GM19238 (cell line): ENCODE data around the gene CHCHD3.

Experiments used
- DNase-seq: peaks from one replicate; pipeline ENCODE4 v3.0.0; 2011; ENCODE audit warnings: low spot score; ENCODE audit not compliant: insufficient read length

The CHCHD3 gene

DNA sequence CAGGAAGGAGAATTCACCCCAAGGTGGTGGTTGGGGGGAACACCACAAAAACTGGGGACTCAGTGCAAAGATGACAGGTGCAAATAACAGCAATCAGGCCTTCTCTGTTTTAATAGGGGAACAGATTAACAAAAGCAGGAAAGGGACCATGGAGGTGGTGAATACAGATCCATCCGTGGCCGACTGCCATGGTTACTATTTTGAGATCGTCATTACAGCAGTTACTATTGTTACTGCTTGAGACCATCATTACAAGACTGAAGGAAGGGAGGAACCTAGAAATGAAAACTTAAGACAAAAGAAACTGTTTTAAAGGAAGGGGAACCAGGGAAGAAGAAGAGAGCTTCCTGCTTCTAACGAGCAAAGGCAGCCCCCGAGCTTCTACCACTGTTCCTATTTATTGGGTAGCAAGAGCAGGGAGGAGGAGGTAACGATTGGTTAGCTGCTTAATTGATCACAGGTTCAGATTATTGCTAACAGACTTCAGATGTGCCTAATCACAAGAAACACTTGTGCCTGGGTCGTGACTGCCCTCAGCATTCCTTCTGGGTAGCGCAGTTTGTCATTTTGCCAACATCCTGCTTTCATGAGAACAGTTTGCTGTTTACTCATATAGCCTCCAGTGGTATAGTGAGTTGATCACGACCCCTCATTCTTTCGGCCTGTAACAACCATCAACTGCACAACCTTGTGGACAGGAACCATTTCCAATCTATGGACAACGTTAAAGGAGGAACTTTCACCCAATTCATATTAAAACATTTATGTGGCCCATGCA, 216.3 kb downstream of the CHCHD3 start:
- no peak for DNase-seq

DNA sequence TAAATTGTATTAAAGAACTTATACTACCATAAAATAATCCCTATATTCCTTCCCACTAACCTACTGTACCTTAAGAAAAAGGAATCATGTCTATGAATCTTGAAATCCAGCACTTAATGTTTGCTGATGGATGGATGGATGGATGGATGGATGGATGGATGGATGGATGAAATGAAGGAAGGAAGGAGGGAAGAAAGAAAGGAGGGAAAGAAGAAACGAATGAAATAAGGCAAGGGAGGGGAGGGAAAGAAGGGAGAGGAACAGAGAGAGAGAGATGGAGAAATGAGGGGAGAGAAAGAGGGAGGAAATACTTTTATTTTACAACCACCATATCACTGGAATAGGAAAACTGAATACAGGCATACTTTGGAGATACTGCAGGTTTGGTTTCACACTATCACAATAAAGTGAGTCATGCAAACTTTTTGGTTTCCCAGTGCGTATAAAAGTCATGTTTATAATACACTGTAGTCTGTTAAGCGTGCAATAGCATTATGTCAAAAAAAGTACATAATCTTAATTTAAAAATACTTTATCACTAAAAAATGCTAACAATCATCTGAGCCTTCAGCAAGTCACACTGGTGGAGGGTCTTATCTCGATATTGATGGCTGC, 219.8 kb downstream of the CHCHD3 start:
- no peak for DNase-seq

DNA sequence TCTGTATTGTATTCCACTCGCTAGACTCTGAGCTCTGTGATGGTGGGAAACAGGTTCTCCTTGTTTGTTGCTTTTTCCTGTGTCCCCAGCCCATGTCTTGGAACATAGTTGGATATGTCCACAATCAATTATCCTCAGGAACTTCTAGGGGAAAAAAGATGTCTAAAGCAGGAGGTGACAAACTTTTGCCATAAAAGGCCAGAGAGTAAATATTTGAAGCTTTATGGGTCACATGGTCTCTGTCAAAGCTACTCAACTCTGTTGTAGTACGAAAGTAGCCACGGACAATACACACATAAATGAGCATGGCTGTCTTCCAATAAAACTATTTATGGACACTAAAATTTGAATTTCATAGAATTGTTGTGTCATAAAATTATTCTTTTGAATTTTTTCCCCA, 220.5 kb downstream of the CHCHD3 start:
- no peak for DNase-seq

- DNase-seq = no peak
These were observed 222.7 kb downstream of the CHCHD3 start for GRCh38 chr7:132859199-132859598.

- no peak for DNase-seq
These were observed 223.1 kb downstream of the CHCHD3 start for GRCh38 chr7:132858760-132859159.

GRCh38 chr7:132858251-132858650, 223.6 kb downstream of the CHCHD3 start:
- no peak for DNase-seq

DNA sequence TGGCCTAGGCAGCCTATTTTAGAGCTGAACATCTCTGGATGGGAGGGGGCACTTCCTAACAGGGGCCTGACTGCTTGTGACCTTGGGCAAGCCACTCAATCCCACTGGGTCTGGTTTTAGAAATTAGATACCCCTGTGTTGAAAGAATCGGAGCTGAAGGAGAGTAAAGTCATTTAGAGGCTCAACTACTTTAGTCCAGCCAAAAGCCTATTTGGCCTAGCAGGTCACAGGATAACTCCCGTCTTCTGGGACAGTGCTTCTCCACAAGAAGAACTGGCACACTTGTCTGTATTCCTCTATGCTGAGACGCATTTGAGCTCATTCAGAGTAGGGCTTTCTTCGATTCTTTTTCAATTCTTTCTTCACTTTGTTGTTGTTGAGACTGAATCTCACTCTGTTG, 224.2 kb downstream of the CHCHD3 start:
- no peak for DNase-seq

DNA sequence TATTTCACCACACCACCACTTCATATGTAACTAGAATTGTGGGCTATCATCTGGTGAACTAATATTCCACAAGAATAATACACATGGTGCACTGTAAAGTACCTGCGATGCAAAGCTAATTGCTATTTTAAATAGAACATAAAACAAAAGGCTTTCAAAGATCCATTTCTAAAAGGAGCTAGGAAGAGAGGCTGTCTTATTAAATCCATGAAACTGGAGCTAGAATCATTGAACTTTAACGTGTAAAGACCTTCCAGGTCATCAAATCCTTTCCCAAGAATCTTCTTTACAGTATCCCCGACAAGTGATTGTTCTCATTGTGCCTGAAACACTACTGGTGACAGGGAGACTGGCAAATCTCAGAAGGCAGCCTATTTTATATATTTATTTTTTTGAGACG, 224.9 kb downstream of the CHCHD3 start:
- DNase-seq = no peak

DNA sequence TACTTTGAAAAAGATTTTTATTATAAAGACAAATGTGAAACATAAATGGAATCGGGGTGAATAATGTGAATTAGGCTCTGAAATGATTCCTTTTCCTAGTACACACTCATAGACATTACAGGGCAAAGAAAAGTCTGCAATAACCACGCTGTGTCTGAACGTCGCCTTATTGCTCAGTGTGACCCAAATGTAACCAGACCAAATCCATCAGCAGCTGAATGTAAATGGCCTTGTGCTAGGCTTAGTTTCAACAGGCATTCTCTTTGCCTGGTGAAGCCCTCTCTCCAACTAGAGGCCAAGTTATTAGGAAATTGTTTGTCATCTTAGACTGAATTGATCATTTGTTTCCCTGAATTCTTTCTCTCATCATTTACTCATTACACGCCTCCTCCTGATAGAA, 225.5 kb downstream of the CHCHD3 start:
- DNase-seq = no peak

- DNase-seq = no peak
These were observed 226.0 kb downstream of the CHCHD3 start for GRCh38 chr7:132855901-132856300.

- DNase-seq = no peak
These were observed 227.7 kb downstream of the CHCHD3 start for GRCh38 chr7:132854238-132854637.

- no peak for DNase-seq
These were observed 234.5 kb downstream of the CHCHD3 start for GRCh38 chr7:132847376-132847775.

GRCh38 chr7:132846086-132846485, 235.8 kb downstream of the CHCHD3 start:
- DNase-seq = no peak

DNA sequence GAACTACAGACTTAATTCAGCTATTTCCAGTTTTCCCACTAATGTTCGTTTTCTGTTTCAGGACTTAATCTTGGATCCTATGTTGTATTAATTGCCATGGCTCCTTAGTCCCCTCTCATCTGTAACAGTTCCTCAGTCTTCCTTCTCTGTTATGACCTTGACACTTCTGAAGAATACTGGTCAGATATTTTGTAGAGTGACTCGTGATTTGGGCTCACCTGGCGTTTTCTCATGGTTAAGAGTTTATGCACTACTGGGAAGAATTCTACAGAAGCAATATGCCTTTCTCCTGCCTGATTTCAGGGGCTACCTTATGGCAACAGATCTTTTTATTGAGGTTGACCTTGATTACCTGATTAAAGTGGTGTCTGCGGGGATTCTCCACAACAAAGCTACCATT, 239.4 kb downstream of the CHCHD3 start:
- DNase-seq = no peak

DNA sequence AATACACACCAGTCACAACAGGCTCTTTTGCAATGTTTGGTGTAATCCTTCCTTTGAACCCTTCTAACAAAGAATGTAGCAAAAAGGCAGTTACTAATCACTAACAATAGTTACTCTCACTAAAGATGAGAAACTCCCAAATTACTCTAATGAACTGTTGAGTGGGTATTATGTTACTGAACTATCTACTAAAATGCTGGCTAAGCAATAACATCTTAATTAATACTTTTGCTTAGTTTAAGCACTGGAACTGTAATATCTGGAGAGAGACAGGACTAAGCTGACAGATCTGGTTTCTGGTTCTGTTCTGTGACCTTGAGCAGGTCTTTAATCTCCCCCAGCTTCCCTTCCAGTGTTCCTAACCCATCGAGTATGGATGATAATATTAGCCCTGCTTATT, 241.7 kb downstream of the CHCHD3 start:
- DNase-seq = no peak

- DNase-seq = no peak
These were observed 243.6 kb downstream of the CHCHD3 start for GRCh38 chr7:132838313-132838712.

GRCh38 chr7:132837529-132837928, 244.4 kb downstream of the CHCHD3 start:
- no peak for DNase-seq

GRCh38 chr7:132836746-132837145, 245.1 kb downstream of the CHCHD3 start:
- DNase-seq = no peak

DNA sequence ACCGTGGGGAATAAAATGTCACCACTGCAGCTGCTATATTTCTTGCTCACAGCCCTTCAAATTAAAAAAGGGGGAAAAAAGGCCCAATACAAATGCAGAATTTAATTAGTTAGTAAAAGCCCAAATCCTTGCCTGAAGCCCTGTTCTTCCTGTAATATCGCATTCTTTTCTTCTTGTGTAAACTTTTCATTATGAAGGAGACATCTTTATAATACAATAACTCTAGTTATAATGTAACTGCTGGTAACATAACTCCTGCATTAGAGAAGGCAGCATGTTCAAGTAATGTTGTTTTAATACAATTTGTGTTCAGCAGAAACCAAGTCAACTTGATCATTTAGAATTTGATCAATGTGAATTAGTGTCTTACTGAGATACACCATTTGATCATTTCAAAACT, 250.9 kb downstream of the CHCHD3 start:
- no peak for DNase-seq

GRCh38 chr7:132828502-132828901, 253.4 kb downstream of the CHCHD3 start:
- DNase-seq = no peak

DNA sequence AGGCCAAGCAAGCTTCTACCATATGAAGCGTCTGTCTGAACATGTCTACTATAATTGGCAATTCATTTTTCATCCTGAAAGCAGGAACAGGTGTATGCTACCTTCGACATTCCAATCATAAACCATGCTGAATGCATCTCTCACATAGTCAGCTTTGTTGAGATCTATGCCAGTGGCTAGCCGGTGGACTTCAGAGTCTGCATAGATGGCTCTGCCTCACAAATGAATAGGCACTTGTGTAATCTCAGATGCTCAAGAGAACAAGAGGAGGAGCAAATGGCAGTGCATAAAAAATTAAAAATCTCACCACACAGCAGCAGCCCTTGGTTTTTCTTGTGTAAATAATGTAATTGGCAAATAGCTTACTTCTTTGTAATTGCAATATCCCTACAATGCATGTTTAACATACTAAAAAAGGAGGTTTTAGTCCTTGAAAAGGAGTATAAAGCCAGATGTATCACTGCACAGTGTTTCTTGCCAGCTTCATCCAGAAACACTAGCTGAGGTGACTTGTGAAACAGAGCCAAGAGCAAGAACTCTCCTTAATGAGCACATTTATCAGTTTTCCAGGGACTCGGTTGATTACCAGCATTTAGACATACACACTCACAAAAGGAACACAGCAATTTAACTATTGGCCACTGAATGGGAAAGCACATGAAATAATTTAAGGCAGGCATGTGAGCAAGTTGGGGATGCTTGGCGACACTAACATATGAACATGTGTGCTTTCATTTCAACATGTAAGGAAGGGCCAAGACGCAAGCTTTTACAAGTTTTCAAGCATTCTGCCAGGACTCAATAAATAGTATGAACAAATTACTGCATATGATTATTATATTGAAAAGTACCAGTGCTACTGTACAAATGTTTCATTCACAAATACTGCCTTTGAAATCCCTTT, 255.7 kb downstream of the CHCHD3 start:
- no peak for DNase-seq

DNA sequence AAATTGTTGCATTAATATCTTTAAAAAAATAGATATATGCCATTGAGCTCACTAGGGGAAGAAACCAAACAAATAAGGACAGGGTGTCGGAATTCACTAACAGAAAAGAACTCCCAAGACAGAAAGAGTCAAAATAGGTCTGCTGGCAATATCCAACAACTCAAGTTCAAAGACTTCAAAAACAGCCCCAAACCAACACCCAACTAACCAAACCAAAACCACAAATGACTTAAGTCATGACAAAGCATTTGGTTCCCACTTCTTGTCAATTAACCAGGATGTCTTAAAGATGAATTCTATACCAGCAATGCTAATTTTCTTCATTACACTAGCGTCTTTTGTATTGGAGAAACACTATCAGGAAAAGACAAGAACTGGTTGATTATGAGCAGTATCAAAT, 256.7 kb downstream of the CHCHD3 start:
- DNase-seq = no peak
